ENCODE data around the gene MUSTN1.

The MUSTN1 gene

GRCh38 chr3:52854013-52854412 lies 19.2 kb upstream of the MUSTN1 start:
- H3K4me3 ChIP-seq (ENCODE audit: extremely low read depth, insufficient read depth, low read length, poor library complexity, severe bottlenecking), result no peak overlapping the region
- H3K36me3 ChIP-seq (ENCODE audit: control insufficient read depth, insufficient read depth, low read length), result peaks cover 10% of the 10 kb centered on the region
- H3K27ac ChIP-seq (ENCODE audit: low read depth, low read length, severe bottlenecking), result no peak overlapping the region
- WGBS, 2 experiments (ENCODE audit: insufficient coverage in 2 of 2), result 74 to 88% methylated on average over 2 of the region's 2 CpGs
- H3K4me1 ChIP-seq (ENCODE audit: control insufficient read depth, insufficient read depth, low read length, poor library complexity, severe bottlenecking), result no peaks in the 10 kb centered on the region
- no peaks in the 10 kb centered on the region for H3K9me3 ChIP-seq (ENCODE audit: control insufficient read depth, low read length)

DNA sequence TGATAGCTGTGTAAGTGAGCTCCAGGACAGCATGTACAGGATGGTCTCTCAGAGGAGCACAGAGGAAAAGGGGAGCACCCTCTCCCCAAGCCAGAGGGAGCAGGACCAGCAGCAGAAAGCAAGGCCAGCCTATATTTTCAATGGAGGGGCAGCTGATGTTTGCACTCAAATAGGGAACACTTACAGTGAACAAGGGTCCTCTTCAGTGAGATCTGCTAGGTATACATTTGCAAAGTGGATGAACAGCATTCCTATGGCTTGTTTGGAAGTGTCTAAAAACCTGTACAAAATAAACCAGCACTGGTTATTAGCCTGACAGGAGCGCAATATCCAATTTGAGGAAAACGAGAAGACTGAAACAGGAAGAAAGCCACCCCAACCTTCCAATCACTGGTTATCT lies 17.6 kb upstream of the MUSTN1 start:
- no CpG with 5 or more reads among the region's 2 CpGs for WGBS, 2 experiments (ENCODE audit: insufficient coverage in 2 of 2)
- Histone ChIP-seq H3K4me1 (ENCODE audit: control insufficient read depth, insufficient read depth, low read length, poor library complexity, severe bottlenecking) (no peaks in the 10 kb centered on the region), H3K9me3 (ENCODE audit: control insufficient read depth, low read length) (no peaks in the 10 kb centered on the region), H3K4me3 (ENCODE audit: extremely low read depth, insufficient read depth, low read length, poor library complexity, severe bottlenecking) (no peak overlapping the region), H3K27ac (ENCODE audit: low read depth, low read length, severe bottlenecking) (no peak overlapping the region), H3K36me3 (ENCODE audit: control insufficient read depth, insufficient read depth, low read length) (peaks cover 17% of the 10 kb centered on the region)

DNA sequence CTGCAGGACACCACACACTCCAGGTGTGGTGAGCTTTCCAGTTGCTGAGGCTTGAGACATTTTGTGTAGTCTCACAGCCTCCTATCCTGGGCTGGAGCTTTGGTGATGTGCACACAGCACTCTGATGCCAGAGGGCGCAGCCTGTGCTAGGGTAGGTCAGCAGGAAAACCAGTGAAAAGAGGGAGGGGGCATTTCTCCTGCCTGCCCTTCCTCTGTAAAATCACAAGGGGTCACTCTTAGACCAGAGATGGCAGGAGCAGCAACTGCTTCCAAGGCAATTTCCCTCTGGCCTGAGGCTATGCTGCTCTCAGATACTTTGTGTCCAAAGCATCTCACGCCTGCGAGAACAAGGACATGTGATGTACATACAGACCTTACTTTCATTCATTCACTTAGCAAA lies 16.5 kb upstream of the MUSTN1 start:
- H3K4me3 ChIP-seq (ENCODE audit: extremely low read depth, insufficient read depth, low read length, poor library complexity, severe bottlenecking), result no peak overlapping the region
- no peaks in the 10 kb centered on the region for H3K4me1 ChIP-seq (ENCODE audit: control insufficient read depth, insufficient read depth, low read length, poor library complexity, severe bottlenecking)
- 50 to 52% methylated on average over 1 to 3 of the region's 3 CpGs for WGBS, 2 experiments (ENCODE audit: insufficient coverage in 2 of 2)
- H3K9me3 ChIP-seq (ENCODE audit: control insufficient read depth, low read length), result no peaks in the 10 kb centered on the region
- H3K27ac ChIP-seq (ENCODE audit: low read depth, low read length, severe bottlenecking), result no peak overlapping the region
- H3K36me3 ChIP-seq (ENCODE audit: control insufficient read depth, insufficient read depth, low read length), result peaks cover 17% of the 10 kb centered on the region

DNA sequence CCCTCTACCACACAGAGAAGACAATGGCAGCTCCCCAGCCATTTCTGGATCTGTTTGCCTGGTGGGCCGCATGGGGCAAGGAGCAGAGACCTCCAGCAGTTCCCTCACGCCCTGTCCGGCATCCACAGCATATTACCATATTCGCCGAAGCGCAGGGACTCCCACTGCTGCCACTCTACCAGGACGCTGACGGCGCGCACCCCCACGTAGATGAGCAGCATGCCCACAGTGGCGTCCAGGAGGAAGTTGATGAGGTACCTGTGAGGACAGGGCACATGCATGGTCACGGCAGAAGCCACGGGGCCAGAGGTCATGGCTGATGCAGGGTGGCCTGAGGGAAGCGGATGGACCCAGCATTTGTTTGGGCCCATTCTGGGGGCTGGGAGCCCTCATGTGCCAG lies 14.8 kb upstream of the MUSTN1 start:
- no peaks in the 10 kb centered on the region for H3K4me1 ChIP-seq (ENCODE audit: control insufficient read depth, insufficient read depth, low read length, poor library complexity, severe bottlenecking)
- peaks cover 17% of the 10 kb centered on the region for H3K36me3 ChIP-seq (ENCODE audit: control insufficient read depth, insufficient read depth, low read length)
- H3K27ac ChIP-seq (ENCODE audit: low read depth, low read length, severe bottlenecking), result no peak overlapping the region
- WGBS, 2 experiments (ENCODE audit: insufficient coverage in 2 of 2), result 97 to 98% methylated on average over 12 to 15 of the region's 15 CpGs
- no peaks in the 10 kb centered on the region for H3K9me3 ChIP-seq (ENCODE audit: control insufficient read depth, low read length)
- no peak overlapping the region for H3K4me3 ChIP-seq (ENCODE audit: extremely low read depth, insufficient read depth, low read length, poor library complexity, severe bottlenecking)

- no peak overlapping the region for H3K4me3 ChIP-seq (ENCODE audit: extremely low read depth, insufficient read depth, low read length, poor library complexity, severe bottlenecking)
- H3K9me3 ChIP-seq (ENCODE audit: control insufficient read depth, low read length), result no peaks in the 10 kb centered on the region
- H3K4me1 ChIP-seq (ENCODE audit: control insufficient read depth, insufficient read depth, low read length, poor library complexity, severe bottlenecking), result no peaks in the 10 kb centered on the region
- H3K36me3 ChIP-seq (ENCODE audit: control insufficient read depth, insufficient read depth, low read length), result peaks cover 17% of the 10 kb centered on the region
- peak overlapping the region; percentile 16 for H3K27ac ChIP-seq (ENCODE audit: low read depth, low read length, severe bottlenecking)
- 87 to 88% methylated on average over 4 to 6 of the region's 7 CpGs for WGBS, 2 experiments (ENCODE audit: insufficient coverage in 2 of 2)
Observed at GRCh38 chr3:52848617-52849016, 13.8 kb upstream of the MUSTN1 start.

DNA sequence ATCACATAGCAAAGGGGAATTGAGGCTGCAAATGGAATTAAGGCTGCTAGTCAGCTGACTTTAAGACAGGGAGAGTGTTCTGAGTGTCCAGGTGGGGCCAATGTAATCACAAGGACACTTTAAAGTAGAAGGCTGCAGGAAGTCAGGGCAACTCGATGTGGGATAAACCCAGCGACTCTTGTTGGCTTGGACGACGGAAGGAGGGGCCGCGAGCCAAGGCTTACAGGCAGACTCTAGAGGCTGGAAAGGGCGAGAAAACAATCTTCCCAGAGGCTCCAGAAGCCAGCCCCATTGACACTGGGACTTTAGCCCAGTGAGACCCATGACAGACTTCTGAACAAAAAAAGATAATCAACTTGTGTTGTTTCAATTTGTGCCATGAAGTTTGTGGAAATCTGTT lies 12.9 kb upstream of the MUSTN1 start:
- H3K36me3 ChIP-seq (ENCODE audit: control insufficient read depth, insufficient read depth, low read length), result peaks cover 17% of the 10 kb centered on the region
- WGBS, 2 experiments (ENCODE audit: insufficient coverage in 2 of 2), result 89 to 90% methylated on average over 7 of the region's 7 CpGs
- no peak overlapping the region for H3K4me3 ChIP-seq (ENCODE audit: extremely low read depth, insufficient read depth, low read length, poor library complexity, severe bottlenecking)
- no peak overlapping the region for H3K27ac ChIP-seq (ENCODE audit: low read depth, low read length, severe bottlenecking)
- no peaks in the 10 kb centered on the region for H3K9me3 ChIP-seq (ENCODE audit: control insufficient read depth, low read length)
- H3K4me1 ChIP-seq (ENCODE audit: control insufficient read depth, insufficient read depth, low read length, poor library complexity, severe bottlenecking), result no peaks in the 10 kb centered on the region

DNA sequence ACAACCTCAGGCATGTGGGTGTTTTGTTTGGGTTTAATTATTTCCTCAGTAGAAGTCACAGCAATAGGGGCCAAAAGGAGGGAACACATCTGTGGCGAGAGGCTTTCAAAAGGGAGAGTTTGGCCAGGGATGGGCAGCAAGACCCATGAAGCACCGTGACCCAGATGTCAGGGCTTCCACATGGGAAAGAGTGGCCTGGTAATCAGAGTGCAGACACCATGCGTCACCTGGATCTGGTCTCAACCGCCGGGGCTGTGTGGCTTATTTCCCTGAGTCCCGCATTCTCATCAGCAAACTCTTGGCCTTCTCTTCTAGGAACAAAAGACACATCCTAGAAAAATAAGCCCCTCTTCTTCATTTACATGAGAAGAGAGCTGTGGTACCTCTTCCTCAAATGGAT lies 12.4 kb upstream of the MUSTN1 start:
- no peak overlapping the region for H3K27ac ChIP-seq (ENCODE audit: low read depth, low read length, severe bottlenecking)
- no peaks in the 10 kb centered on the region for H3K9me3 ChIP-seq (ENCODE audit: control insufficient read depth, low read length)
- WGBS, 2 experiments (ENCODE audit: insufficient coverage in 2 of 2), result 93 to 97% methylated on average over 4 to 6 of the region's 6 CpGs
- H3K36me3 ChIP-seq (ENCODE audit: control insufficient read depth, insufficient read depth, low read length), result peaks cover 17% of the 10 kb centered on the region
- H3K4me1 ChIP-seq (ENCODE audit: control insufficient read depth, insufficient read depth, low read length, poor library complexity, severe bottlenecking), result no peaks in the 10 kb centered on the region
- no peak overlapping the region for H3K4me3 ChIP-seq (ENCODE audit: extremely low read depth, insufficient read depth, low read length, poor library complexity, severe bottlenecking)

- H3K9me3 ChIP-seq (ENCODE audit: control insufficient read depth, low read length), result no peaks in the 10 kb centered on the region
- no peak overlapping the region for H3K27ac ChIP-seq (ENCODE audit: low read depth, low read length, severe bottlenecking)
- 91 to 92% methylated on average over 13 to 14 of the region's 15 CpGs for WGBS, 2 experiments (ENCODE audit: insufficient coverage in 2 of 2)
- peaks cover 11% of the 10 kb centered on the region for H3K36me3 ChIP-seq (ENCODE audit: control insufficient read depth, insufficient read depth, low read length)
- no peaks in the 10 kb centered on the region for H3K4me1 ChIP-seq (ENCODE audit: control insufficient read depth, insufficient read depth, low read length, poor library complexity, severe bottlenecking)
- no peak overlapping the region for H3K4me3 ChIP-seq (ENCODE audit: extremely low read depth, insufficient read depth, low read length, poor library complexity, severe bottlenecking)
Observed at GRCh38 chr3:52846432-52846965, 11.7 kb upstream of the MUSTN1 start.

DNA sequence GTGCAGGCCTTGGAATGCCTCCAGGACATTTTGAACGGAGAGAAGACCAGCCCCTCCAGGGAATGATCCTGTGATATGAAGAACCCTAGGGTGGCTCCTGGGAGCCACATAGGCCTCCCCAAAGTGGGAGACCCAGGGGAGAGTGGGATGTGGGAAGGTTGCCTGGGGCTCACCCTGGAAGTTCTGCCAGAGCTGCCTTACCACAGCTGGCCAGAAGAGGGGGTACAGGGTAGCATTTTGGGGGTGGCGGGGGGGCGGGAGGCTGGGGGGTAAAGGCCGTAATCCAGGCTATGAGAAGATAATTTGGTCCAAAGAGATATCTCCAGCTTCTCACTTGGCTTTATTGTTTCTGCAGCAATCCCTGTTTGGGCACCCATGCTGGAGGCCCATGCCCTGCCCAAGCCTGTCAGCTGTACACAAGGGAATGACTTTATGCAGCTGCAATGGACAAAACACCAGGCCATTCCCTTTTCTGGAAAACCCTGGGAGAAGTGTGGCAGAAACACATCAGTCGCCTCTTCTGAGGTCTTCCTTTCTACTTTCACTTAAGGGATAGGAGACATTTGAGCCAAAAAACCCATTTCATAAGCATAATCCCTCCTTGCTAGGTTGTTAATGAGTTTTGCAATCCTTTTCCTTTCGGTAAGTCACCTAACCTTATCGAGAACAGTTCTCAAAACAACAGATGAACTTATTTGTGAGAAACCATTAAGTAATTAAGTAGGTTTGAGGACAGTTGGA lies 11.0 kb upstream of the MUSTN1 start:
- 76 to 85% methylated on average over 2 to 3 of the region's 7 CpGs for WGBS, 2 experiments (ENCODE audit: insufficient coverage in 2 of 2)
- Histone ChIP-seq H3K27ac (ENCODE audit: low read depth, low read length, severe bottlenecking) (no peak overlapping the region), H3K4me1 (ENCODE audit: control insufficient read depth, insufficient read depth, low read length, poor library complexity, severe bottlenecking) (no peaks in the 10 kb centered on the region)

GRCh38 chr3:52845157-52845556 lies 10.3 kb upstream of the MUSTN1 start:
- WGBS, 2 experiments (ENCODE audit: insufficient coverage in 2 of 2), result 63 to 100% methylated on average over 2 to 3 of the region's 6 CpGs
- Histone ChIP-seq H3K9me3 (ENCODE audit: control insufficient read depth, low read length) (no peaks in the 10 kb centered on the region), H3K36me3 (ENCODE audit: control insufficient read depth, insufficient read depth, low read length) (peaks cover 11% of the 10 kb centered on the region), H3K4me3 (ENCODE audit: extremely low read depth, insufficient read depth, low read length, poor library complexity, severe bottlenecking) (no peak overlapping the region), H3K4me1 (ENCODE audit: control insufficient read depth, insufficient read depth, low read length, poor library complexity, severe bottlenecking) (peaks cover 2% of the 10 kb centered on the region), H3K27ac (ENCODE audit: low read depth, low read length, severe bottlenecking) (no peak overlapping the region)

More for the DNA sequence above, 11.0 kb upstream of the MUSTN1 start:
- Histone ChIP-seq H3K9me3 (ENCODE audit: control insufficient read depth, low read length) (no peaks in the 10 kb centered on the region), H3K4me3 (ENCODE audit: extremely low read depth, insufficient read depth, low read length, poor library complexity, severe bottlenecking) (no peak overlapping the region), H3K36me3 (ENCODE audit: control insufficient read depth, insufficient read depth, low read length) (peaks cover 11% of the 10 kb centered on the region)

GRCh38 chr3:52844290-52844975 lies 9.6 kb upstream of the MUSTN1 start:
- no peak overlapping the region for H3K27ac ChIP-seq (ENCODE audit: low read depth, low read length, severe bottlenecking)
- H3K9me3 ChIP-seq (ENCODE audit: control insufficient read depth, low read length), result no peaks in the 10 kb centered on the region
- H3K4me1 ChIP-seq (ENCODE audit: control insufficient read depth, insufficient read depth, low read length, poor library complexity, severe bottlenecking), result peaks cover 2% of the 10 kb centered on the region
- H3K36me3 ChIP-seq (ENCODE audit: control insufficient read depth, insufficient read depth, low read length), result peaks cover 10% of the 10 kb centered on the region
- 93 to 97% methylated on average over 14 to 17 of the region's 18 CpGs for WGBS, 2 experiments (ENCODE audit: insufficient coverage in 2 of 2)
- H3K4me3 ChIP-seq (ENCODE audit: extremely low read depth, insufficient read depth, low read length, poor library complexity, severe bottlenecking), result no peak overlapping the region
